IPS DF 4.7 (cell line): ENCODE results near the gene AKR1A1.
"Not testable (repeated sequence)": the region's sequence is repeated elsewhere in the genome, so short reads cannot be mapped to it uniquely, and the experiment has no call there.

Source experiments
- DNase-seq: peaks from one replicate; pipeline ENCODE4 v3.0.0-alpha.2; 2013; ENCODE audit warnings: low spot score; ENCODE audit errors: extremely low read depth

The AKR1A1 gene

GRCh38 chr1:45569571-45569961 is 18.9 kb downstream of the AKR1A1 start:
- no peak for DNase-seq

- no peak for DNase-seq
Measured at GRCh38 chr1:45569962-45570581, 19.4 kb downstream of the AKR1A1 start.

- no peak for DNase-seq
Measured at GRCh38 chr1:45570631-45571030, 20.0 kb downstream of the AKR1A1 start.

- DNase-seq, result no peak
Measured at GRCh38 chr1:45573231-45573804, 22.7 kb downstream of the AKR1A1 start.

GRCh38 chr1:45574105-45574626 is 23.5 kb downstream of the AKR1A1 start:
- DNase-seq, result no peak

- DNase-seq, result peak; percentile 92
Measured at GRCh38 chr1:45583264-45583665, 32.6 kb downstream of the AKR1A1 start.

- no peak for DNase-seq
Measured at GRCh38 chr1:45583666-45584350, 33.2 kb downstream of the AKR1A1 start, which contains the start of gene NASP. NASP (plus strand) TSS chr1:45584041; CDS start chr1:45584147, 106 bp downstream.

GRCh38 chr1:45584351-45585109 is 33.9 kb downstream of the AKR1A1 start:
- DNase-seq, result no peak

GRCh38 chr1:45585110-45585426 is 34.4 kb downstream of the AKR1A1 start:
- no peak for DNase-seq

GRCh38 chr1:45585496-45586075 is 35.0 kb downstream of the AKR1A1 start:
- no peak for DNase-seq

- no peak for DNase-seq
Measured at GRCh38 chr1:45586769-45587168, 36.1 kb downstream of the AKR1A1 start.

- no peak for DNase-seq
Measured at GRCh38 chr1:45589861-45590260, 39.2 kb downstream of the AKR1A1 start.

GRCh38 chr1:45594412-45594811 is 43.8 kb downstream of the AKR1A1 start:
- DNase-seq, result no peak

- DNase-seq, result not testable (repeated sequence)
Measured at GRCh38 chr1:45596765-45597164, 46.1 kb downstream of the AKR1A1 start.

- no peak for DNase-seq
Measured at GRCh38 chr1:45604239-45604638, 53.6 kb downstream of the AKR1A1 start.

- DNase-seq, result no peak
Measured at GRCh38 chr1:45607404-45608074, 56.9 kb downstream of the AKR1A1 start.

GRCh38 chr1:45608175-45609156 is 57.8 kb downstream of the AKR1A1 start:
- DNase-seq, result no peak

GRCh38 chr1:45610589-45611226 is 60.1 kb downstream of the AKR1A1 start:
- no peak for DNase-seq

- DNase-seq, result no peak
Measured at GRCh38 chr1:45612941-45613579, 62.4 kb downstream of the AKR1A1 start.
